Right cardiac atrium (tissue), 5 donors: ENCODE data around the gene PPFIA1. TPM values are rescaled to one million over a fixed set of nuclear protein-coding genes. Genes with fewer than 3 reads are reported as not detected.

ENCODE experiments used
- ATAC-seq, 2 donors: fragments of 200-7000 bp; cut with Tn5 transposase; one replicate each; pipeline versions ENCODE4 v1.8.0 to v1.9.1; 2020; ENCODE audit warnings: moderate library complexity in 2 of 2, mild to moderate bottlenecking in 1 of 2
- DNase-seq, 3 donors: peaks; one replicate each; pipeline ENCODE4 v3.0.0-alpha.2; 2020
- H3K27ac ChIP-seq: one replicate; pipeline ENCODE4 v1.5.1; 2013; ENCODE audit warnings: mild to moderate bottlenecking, low read length, control low read depth, moderate library complexity
- H3K27me3 ChIP-seq: one replicate; pipeline ENCODE4 v1.6.1; 2013; ENCODE audit not compliant: control insufficient read depth, insufficient read depth
- H3K4me1 ChIP-seq: one replicate; pipeline ENCODE4 v1.6.1; 2013; ENCODE audit warnings: low read length; ENCODE audit not compliant: control insufficient read depth, insufficient read depth
- H3K4me3 ChIP-seq: one replicate; pipeline ENCODE4 v1.5.1; 2013; ENCODE audit warnings: low read length, control low read depth
- H3K9me3 ChIP-seq: one replicate; pipeline ENCODE4 v1.6.1; 2013; ENCODE audit warnings: low read length; ENCODE audit not compliant: control insufficient read depth
- WGBS: extraction: QIAGEN DNeasy Blood & Tissue Kit; methylation state at CpG from one replicate; pipeline ENCODE4 v1.1.7; 2013; 5-methylcytosine and 5-hydroxymethylcytosine counted together
- intact Hi-C, 4 donors: fragments of 100-400 bp; cut with DNase I; formaldehyde crosslinking; loops; one replicate each; pipeline versions ENCODE4 v1.11.0 to v1.14.0; 2022 to 2023
- polyA plus RNA-seq: library from polyadenylated mRNA; stranded (reverse); fragments of 200-250 nt; gene quantifications from one replicate; pipeline ENCODE4 v1.2.3, GENCODE V29; 2013
- total RNA-seq, 4 donors: library from RNA; stranded (reverse); fragmentation: NEBNext Ultra II Directional; extraction: Animal tissue kit (Norgen Biotek cat#: 25700); gene quantifications; one replicate each; pipeline ENCODE4 v1.2.1, GENCODE V29; 2021
- donor health status: healthy with polysubstance abuse.
- donor health status: DM: no; HTN: yes; CAD: no.
- donor health status: DM: no; HTN: no; CAD: no.
- donor health status: DM: no; HTN: yes; CAD: no; lungs with severe emphysema.
- donor health status: DM: yes; HTN: yes; CAD: no.

PPFIA1 gene
- total and polyA plus RNA-seq, 5 donors: 16.2 to 44.9 (median 37.7) TPM

- no peaks in the 10 kb centered on the region for H3K4me1 ChIP-seq
- no peaks in the 10 kb centered on the region for H3K9me3 ChIP-seq
- 95% methylated on average over 20 of the region's 20 CpGs for WGBS
- H3K27me3 ChIP-seq: no peaks in the 10 kb centered on the region
- H3K4me3 ChIP-seq: no peak overlapping the region
- ATAC-seq (no peak), DNase-seq (peak in 1 of 3 donors; percentile 18)
- no peak overlapping the region for H3K27ac ChIP-seq
- intact Hi-C loops: no loop called here
Measured at GRCh38 chr11:70416881-70417280, 146.4 kb downstream of the PPFIA1 start.

- H3K9me3 ChIP-seq: no peaks in the 10 kb centered on the region
- ATAC-seq (no peak), DNase-seq (peak in 1 of 3 donors; percentile 17)
- WGBS: 94% methylated on average over 12 of the region's 12 CpGs
- intact Hi-C loops: no loop called here
- no peaks in the 10 kb centered on the region for H3K27me3 ChIP-seq
- H3K27ac ChIP-seq: no peak overlapping the region
- no peak overlapping the region for H3K4me3 ChIP-seq
- no peaks in the 10 kb centered on the region for H3K4me1 ChIP-seq
Measured at GRCh38 chr11:70418130-70418529, 147.6 kb downstream of the PPFIA1 start.

- WGBS: 87% methylated on average over 17 of the region's 17 CpGs
- Histone ChIP-seq H3K4me1 (no peaks in the 10 kb centered on the region), H3K9me3 (no peaks in the 10 kb centered on the region), H3K27ac (no peak overlapping the region), H3K4me3 (no peak overlapping the region), H3K27me3 (no peaks in the 10 kb centered on the region)
- no peak for ATAC-seq
- intact Hi-C loops: no loop called here
- peak in 1 of 3 donors; percentile 20 for DNase-seq
Measured at GRCh38 chr11:70419307-70420007, 149.0 kb downstream of the PPFIA1 start.

GRCh38 chr11:70420008-70420464 is 149.5 kb downstream of the PPFIA1 start:
- peak in 1 of 2 donors; percentile 45 for ATAC-seq

GRCh38 chr11:70420496-70420895 is 150.0 kb downstream of the PPFIA1 start:
- Histone ChIP-seq H3K4me1 (no peaks in the 10 kb centered on the region), H3K9me3 (no peaks in the 10 kb centered on the region), H3K27me3 (no peaks in the 10 kb centered on the region), H3K4me3 (no peak overlapping the region), H3K27ac (no peak overlapping the region)
- intact Hi-C loops: no loop called here
- 81% methylated on average over 9 of the region's 9 CpGs for WGBS
- peak in 1 of 3 donors; percentile 16 for DNase-seq
- ATAC-seq: no peak

More at GRCh38 chr11:70420008-70420464, 149.5 kb downstream of the PPFIA1 start:
- Histone ChIP-seq H3K27me3 (no peaks in the 10 kb centered on the region), H3K27ac (no peak overlapping the region), H3K4me1 (no peaks in the 10 kb centered on the region), H3K9me3 (no peaks in the 10 kb centered on the region), H3K4me3 (no peak overlapping the region)
- intact Hi-C loops: no loop called here
- 67% methylated on average over 14 of the region's 14 CpGs for WGBS
- peak in 2 of 3 donors; percentile 53 to 64 for DNase-seq

GRCh38 chr11:70421123-70421522 is 150.6 kb downstream of the PPFIA1 start:
- ATAC-seq: no peak
- no peaks in the 10 kb centered on the region for H3K9me3 ChIP-seq
- no peaks in the 10 kb centered on the region for H3K4me1 ChIP-seq
- 79% methylated on average over 13 of the region's 13 CpGs for WGBS
- intact Hi-C loops: no loop called here
- H3K4me3 ChIP-seq: no peak overlapping the region
- no peaks in the 10 kb centered on the region for H3K27me3 ChIP-seq
- no peak overlapping the region for H3K27ac ChIP-seq
- peak in 1 of 3 donors; percentile 58 for DNase-seq

GRCh38 chr11:70422692-70423522 is 152.4 kb downstream of the PPFIA1 start:
- no peaks in the 10 kb centered on the region for H3K4me1 ChIP-seq
- peak in 1 of 3 donors; percentile 40 for DNase-seq
- no peak for ATAC-seq
- H3K27me3 ChIP-seq: no peaks in the 10 kb centered on the region
- intact Hi-C loops: no loop called here
- no peak overlapping the region for H3K27ac ChIP-seq
- H3K9me3 ChIP-seq: no peaks in the 10 kb centered on the region
- H3K4me3 ChIP-seq: no peak overlapping the region
- WGBS: 92% methylated on average over 35 of the region's 35 CpGs

- Histone ChIP-seq H3K27ac (no peak overlapping the region), H3K9me3 (no peaks in the 10 kb centered on the region), H3K4me1 (no peaks in the 10 kb centered on the region), H3K4me3 (no peak overlapping the region), H3K27me3 (no peaks in the 10 kb centered on the region)
- intact Hi-C loops: no loop called here
- peak in 1 of 3 donors; percentile 45 for DNase-seq
- peak in 1 of 2 donors; percentile 12 for ATAC-seq
- WGBS: 90% methylated on average over 34 of the region's 34 CpGs
Measured at GRCh38 chr11:70423523-70424505, 153.3 kb downstream of the PPFIA1 start.

- WGBS: 89% methylated on average over 14 of the region's 14 CpGs
- Histone ChIP-seq H3K9me3 (no peaks in the 10 kb centered on the region), H3K27me3 (no peaks in the 10 kb centered on the region), H3K4me3 (no peak overlapping the region), H3K27ac (no peak overlapping the region), H3K4me1 (no peaks in the 10 kb centered on the region)
- no peak for ATAC-seq
- intact Hi-C loops: no loop called here
- no peak for DNase-seq
Measured at GRCh38 chr11:70424765-70425344, 154.4 kb downstream of the PPFIA1 start.

GRCh38 chr11:70427436-70427835 is 156.9 kb downstream of the PPFIA1 start:
- 88% methylated on average over 11 of the region's 11 CpGs for WGBS
- no peaks in the 10 kb centered on the region for H3K9me3 ChIP-seq
- H3K27ac ChIP-seq: no peak overlapping the region
- H3K4me3 ChIP-seq: no peak overlapping the region
- no peaks in the 10 kb centered on the region for H3K27me3 ChIP-seq
- DNase-seq (no peak), ATAC-seq (no peak)
- intact Hi-C loops: no loop called here
- H3K4me1 ChIP-seq: no peaks in the 10 kb centered on the region
